Left ventricle myocardium superior (tissue), 1 donor: Measurements from ENCODE around the gene PRKN. TPM values are rescaled to one million over a fixed set of nuclear protein-coding genes. Genes with fewer than 3 reads are reported as not detected.
"Not testable (repeated sequence)": the region's sequence is repeated elsewhere in the genome, so short reads cannot be mapped to it uniquely, and the experiment has no call there.

ENCODE experiments used
- ATAC-seq: fragments of 200-7000 bp; cut with Tn5 transposase; one replicate; pipeline ENCODE4 v1.9.1; 2020; ENCODE audit warnings: mild to moderate bottlenecking, moderate library complexity
- DNase-seq: peaks from one replicate; pipeline ENCODE4 v3.0.0-alpha.2; 2020
- intact Hi-C: fragments of 100-400 bp; cut with micrococcal nuclease; formaldehyde crosslinking; loops from one replicate; pipeline ENCODE4 v1.11.0; 2022
- total RNA-seq: library from RNA; stranded (reverse); fragmentation: NEBNext Ultra II Directional; extraction: Animal tissue kit (Norgen Biotek cat#: 25700); gene quantifications from one replicate; pipeline ENCODE4 v1.2.1, GENCODE V29; 2021
- donor health status: DM: no; HTN: yes; CAD: no; lungs with severe emphysema.

The PRKN gene
- total RNA-seq, 1 donor from 2014 or later, result 23.1 TPM

- DNase-seq, result no peak
- intact Hi-C loops, result no loop called here
- no peak for ATAC-seq
These were observed 311.3 kb downstream of the PRKN start for GRCh38 chr6:162416307-162416706.

- no peak for DNase-seq
- intact Hi-C loops, result no loop called here
- ATAC-seq, result no peak
These were observed 317.6 kb downstream of the PRKN start for GRCh38 chr6:162409741-162410691.

- no peak for DNase-seq
- intact Hi-C loops, result no loop called here
- no peak for ATAC-seq
These were observed 318.6 kb downstream of the PRKN start for GRCh38 chr6:162408826-162409535.

- intact Hi-C loops, result no loop called here
- ATAC-seq (no peak), DNase-seq (no peak)
These were observed 322.6 kb downstream of the PRKN start for GRCh38 chr6:162404951-162405350.

- no peak for ATAC-seq
- intact Hi-C loops, result no loop called here
- DNase-seq, result no peak
These were observed 324.5 kb downstream of the PRKN start for GRCh38 chr6:162403031-162403430.

- ATAC-seq (no peak), DNase-seq (no peak)
- intact Hi-C loops, result no loop called here
These were observed 332.4 kb downstream of the PRKN start for GRCh38 chr6:162395181-162395580.

- peak; percentile 38 for ATAC-seq
- intact Hi-C loops, result not testable (repeated sequence)
- DNase-seq, result peak; percentile 40
These were observed 336.4 kb downstream of the PRKN start for GRCh38 chr6:162390961-162391811.

GRCh38 chr6:162389343-162390085 lies 338.1 kb downstream of the PRKN start:
- intact Hi-C loops, result no loop called here
- ATAC-seq (peak; percentile 19), DNase-seq (no peak)

GRCh38 chr6:162388383-162388777 lies 339.2 kb downstream of the PRKN start:
- intact Hi-C loops, result no loop called here
- ATAC-seq (peak; percentile 15), DNase-seq (no peak)

- ATAC-seq (peak; percentile 81), DNase-seq (peak; percentile 64)
- intact Hi-C loops, result no loop called here
These were observed 339.7 kb downstream of the PRKN start for GRCh38 chr6:162387718-162388382.

- peak; percentile 44 for ATAC-seq
- intact Hi-C loops, result no loop called here
These were observed 341.6 kb downstream of the PRKN start for GRCh38 chr6:162385980-162386379.

GRCh38 chr6:162379757-162380409 lies 347.7 kb downstream of the PRKN start:
- intact Hi-C loops, result no loop called here
- ATAC-seq (no peak), DNase-seq (no peak)

More at GRCh38 chr6:162385980-162386379, 341.6 kb downstream of the PRKN start:
- DNase-seq, result no peak

- intact Hi-C loops, result no loop called here
- DNase-seq, result no peak
- no peak for ATAC-seq
These were observed 349.8 kb downstream of the PRKN start for GRCh38 chr6:162377735-162378134.

GRCh38 chr6:162373868-162374267 lies 353.7 kb downstream of the PRKN start:
- ATAC-seq, result no peak
- no peak for DNase-seq
- intact Hi-C loops, result no loop called here

GRCh38 chr6:162373192-162373591 lies 354.4 kb downstream of the PRKN start:
- DNase-seq, result no peak
- ATAC-seq, result no peak
- intact Hi-C loops, result no loop called here

GRCh38 chr6:162372106-162372505 lies 355.5 kb downstream of the PRKN start:
- DNase-seq, result no peak
- ATAC-seq, result no peak
- intact Hi-C loops, result no loop called here

GRCh38 chr6:162371121-162371520 lies 356.4 kb downstream of the PRKN start:
- no peak for DNase-seq
- ATAC-seq, result no peak
- intact Hi-C loops, result no loop called here

GRCh38 chr6:162369091-162369490 lies 358.5 kb downstream of the PRKN start:
- intact Hi-C loops, result no loop called here
- DNase-seq, result no peak
- peak; percentile 54 for ATAC-seq
